GM12865 (cell line): ENCODE measurements around the gene PPP1R7.

Experiments
- DNase-seq: peaks from one replicate; pipeline ENCODE4 v3.0.0; 2010; ENCODE audit warnings: low read depth
- H3K4me3 ChIP-seq: 2 replicates; pipeline ENCODE4 v1.5.1; 2011; ENCODE audit warnings: mild to moderate bottlenecking, low read depth, low read length, control low read depth
- TF ChIP-seq, protein P1 (sequence below): IDR thresholded peaks from 2 replicates; pipeline ENCODE4 v1.5.1; 2011; ENCODE audit warnings: low read length, control low read depth, low read depth, inconsistent platforms; ENCODE audit not compliant: insufficient read depth; ENCODE audit errors: missing control alignments

Gene PPP1R7

DNA sequence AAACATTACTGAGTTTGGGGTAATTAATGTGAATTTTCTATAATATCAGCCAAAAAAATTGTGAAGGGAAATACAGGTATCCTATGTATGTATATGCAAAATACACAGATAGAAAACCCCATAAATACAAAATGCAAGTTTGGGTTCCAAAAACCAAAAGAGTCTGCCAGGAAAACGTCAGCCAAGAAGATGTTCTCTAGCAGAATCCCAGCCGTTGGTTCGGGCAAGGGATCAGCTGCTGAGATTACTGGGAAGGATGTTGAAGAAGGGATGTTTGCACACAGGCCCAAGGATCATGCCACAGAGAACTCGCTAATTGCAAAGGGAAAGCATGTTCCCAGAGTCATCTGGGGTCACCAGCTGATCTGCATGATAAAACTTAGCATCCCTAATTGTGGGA is 28.7 kb downstream of the PPP1R7 start:
- TF ChIP-seq, protein P1, sequence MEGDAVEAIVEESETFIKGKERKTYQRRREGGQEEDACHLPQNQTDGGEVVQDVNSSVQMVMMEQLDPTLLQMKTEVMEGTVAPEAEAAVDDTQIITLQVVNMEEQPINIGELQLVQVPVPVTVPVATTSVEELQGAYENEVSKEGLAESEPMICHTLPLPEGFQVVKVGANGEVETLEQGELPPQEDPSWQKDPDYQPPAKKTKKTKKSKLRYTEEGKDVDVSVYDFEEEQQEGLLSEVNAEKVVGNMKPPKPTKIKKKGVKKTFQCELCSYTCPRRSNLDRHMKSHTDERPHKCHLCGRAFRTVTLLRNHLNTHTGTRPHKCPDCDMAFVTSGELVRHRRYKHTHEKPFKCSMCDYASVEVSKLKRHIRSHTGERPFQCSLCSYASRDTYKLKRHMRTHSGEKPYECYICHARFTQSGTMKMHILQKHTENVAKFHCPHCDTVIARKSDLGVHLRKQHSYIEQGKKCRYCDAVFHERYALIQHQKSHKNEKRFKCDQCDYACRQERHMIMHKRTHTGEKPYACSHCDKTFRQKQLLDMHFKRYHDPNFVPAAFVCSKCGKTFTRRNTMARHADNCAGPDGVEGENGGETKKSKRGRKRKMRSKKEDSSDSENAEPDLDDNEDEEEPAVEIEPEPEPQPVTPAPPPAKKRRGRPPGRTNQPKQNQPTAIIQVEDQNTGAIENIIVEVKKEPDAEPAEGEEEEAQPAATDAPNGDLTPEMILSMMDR, result no peak
- H3K4me3 ChIP-seq, result no peak overlapping the region
- DNase-seq, result no peak

DNA sequence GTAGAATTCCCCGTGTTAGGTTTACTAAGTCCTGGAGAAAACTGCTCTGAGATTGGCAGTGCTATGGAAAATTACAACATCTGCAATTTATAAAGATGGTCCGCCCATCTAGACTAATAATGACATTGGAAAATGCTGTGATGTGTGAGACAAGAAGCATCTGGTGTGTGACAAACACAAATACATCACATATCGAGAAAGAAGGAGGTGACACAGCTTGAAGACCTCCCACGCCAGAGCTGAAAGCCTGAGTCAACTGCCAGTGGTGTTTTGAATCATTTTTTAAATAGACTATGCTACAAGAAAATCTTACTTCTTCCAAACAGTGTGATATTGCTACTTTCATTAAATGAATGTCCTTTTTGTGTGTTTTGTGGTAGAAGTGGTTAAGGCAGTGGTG is 29.6 kb downstream of the PPP1R7 start:
- DNase-seq, result peak; percentile 18
- H3K4me3 ChIP-seq, result no peak overlapping the region
- TF ChIP-seq, protein P1, result no peak

DNA sequence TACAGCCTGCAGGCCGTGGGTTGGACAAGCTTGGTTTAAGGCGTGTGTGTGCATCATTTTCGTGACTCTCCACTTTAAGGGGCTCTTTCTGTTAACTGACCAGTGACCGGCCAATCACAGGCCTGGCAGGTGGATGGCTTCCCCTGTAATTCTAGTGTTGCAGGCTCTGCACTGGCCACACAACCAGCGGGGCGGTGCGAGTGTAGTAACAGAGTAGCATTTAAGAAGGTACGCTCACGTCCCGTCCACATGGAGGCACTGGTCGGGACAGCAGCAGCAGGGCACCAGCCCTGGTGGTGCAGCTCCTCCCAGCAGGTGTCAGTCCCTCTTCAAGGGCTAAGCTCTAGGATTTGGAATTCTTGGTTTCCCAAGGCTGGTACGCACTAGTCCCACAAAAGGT is 30.2 kb downstream of the PPP1R7 start:
- TF ChIP-seq, protein P1, result no peak

DNA sequence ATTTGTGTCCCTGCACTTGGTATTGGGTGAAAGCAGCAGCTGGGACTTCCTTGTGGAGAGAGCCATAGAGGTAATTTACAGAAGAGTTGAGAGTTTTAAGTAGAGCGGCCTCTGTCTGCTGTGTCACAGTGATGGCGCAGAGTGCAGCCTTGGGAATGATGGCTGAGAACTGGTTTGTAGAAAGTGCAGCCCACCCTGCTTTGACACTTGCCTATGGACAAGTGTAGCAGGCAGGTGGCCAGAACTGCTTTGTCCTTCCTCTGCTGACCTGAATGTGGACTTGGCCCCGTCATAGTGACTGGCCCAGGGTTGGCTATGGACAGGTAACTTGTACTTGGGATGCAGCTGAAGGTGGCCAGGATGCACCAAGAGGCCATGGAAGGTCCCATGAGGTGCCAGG is 31.9 kb downstream of the PPP1R7 start:
- TF ChIP-seq, protein P1, result no peak
- no peak overlapping the region for H3K4me3 ChIP-seq
- no peak for DNase-seq

More for the DNA sequence above, 30.2 kb downstream of the PPP1R7 start:
- H3K4me3 ChIP-seq, result no peak overlapping the region
- DNase-seq, result no peak

DNA sequence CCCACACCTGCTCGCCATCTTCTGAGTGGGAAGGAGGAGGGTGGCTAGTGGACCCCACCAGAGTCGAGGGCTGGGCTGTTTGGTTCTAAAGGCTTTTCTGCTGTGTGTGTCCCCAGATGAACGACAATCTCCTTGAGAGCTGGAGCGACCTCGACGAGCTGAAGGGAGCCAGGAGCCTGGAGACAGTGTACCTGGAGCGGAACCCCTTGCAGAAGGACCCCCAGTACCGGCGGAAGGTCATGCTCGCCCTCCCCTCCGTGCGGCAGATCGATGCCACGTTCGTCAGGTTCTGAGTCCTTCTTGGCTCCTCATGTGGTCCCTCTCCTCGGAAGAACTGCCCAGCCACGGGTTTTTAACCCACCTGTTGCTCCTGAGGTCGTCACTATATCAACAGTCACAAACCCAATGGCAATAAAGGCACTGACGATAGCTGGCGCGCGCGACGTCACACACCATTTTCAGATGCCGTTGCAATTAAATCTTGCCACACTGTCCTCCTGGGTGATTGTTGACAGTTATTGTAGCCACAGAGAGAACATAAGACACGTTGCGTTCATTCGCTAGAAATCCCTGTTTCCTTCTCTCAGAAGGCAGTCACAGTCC is 32.4 kb downstream of the PPP1R7 start:
- no peak for DNase-seq
- TF ChIP-seq, protein P1, result no peak
- no peak overlapping the region for H3K4me3 ChIP-seq

DNA sequence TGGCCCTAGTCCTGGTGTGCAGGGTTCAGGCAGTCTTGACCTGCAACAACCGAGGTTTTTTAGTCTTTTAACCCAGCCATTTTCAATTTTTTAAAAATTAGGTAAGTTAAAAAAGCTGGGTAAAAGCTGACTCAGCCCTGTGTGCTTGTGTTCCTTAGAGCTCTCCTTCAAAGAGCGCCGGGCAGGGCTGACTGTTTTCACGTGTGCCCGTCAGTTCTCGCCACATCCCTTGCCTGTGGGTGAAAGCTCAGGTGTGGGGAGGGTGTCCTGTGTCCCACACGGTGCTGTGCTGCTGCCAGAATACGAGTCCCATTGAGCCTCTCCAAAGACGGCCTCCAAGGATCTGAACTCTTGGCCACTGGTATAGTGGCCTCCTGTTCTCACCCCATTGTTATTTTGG is 33.0 kb downstream of the PPP1R7 start:
- TF ChIP-seq, protein P1, result no peak
- DNase-seq, result no peak
- no peak overlapping the region for H3K4me3 ChIP-seq

DNA sequence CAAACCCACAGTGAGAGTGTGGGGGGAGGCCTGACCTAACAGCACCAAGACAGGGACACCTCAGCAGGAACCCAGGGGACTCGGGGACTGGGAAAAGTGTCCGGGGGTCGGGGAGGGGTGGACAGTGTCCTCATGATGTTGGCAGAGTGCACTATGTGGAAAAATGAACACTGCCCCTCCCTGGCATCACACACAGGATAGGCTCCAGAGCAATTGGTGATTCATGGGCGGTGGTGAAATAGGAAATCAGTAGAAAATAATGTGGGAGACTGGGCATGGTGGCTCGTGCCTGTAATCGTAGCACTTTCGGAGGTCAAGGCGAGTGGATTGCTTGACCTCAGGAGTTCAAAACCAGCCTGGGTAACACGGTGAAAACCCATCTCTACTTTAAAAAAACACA is 34.6 kb downstream of the PPP1R7 start:
- no peak for DNase-seq
- no peak overlapping the region for H3K4me3 ChIP-seq
- TF ChIP-seq, protein P1, result no peak
